Stimulated activated naive CD8-positive, alpha-beta T cell treated with anti-CD3 and anti-CD28 coated beads, Interleukin-15, Interleukin-2, amounts not matched to agents 100 ng/mL and 50 ng/mL, for 24 hours (primary cell): ENCODE measurements around the gene CALY.
A peak's percentile ranks its signal among the peaks of the same experiment; 100 is the strongest.

Experiments used
- H3K27ac Mint-ChIP-seq: one replicate; pipeline ENCODE4 v1.8.0; 2021; ENCODE audit warnings: mild to moderate bottlenecking, mixed read lengths
- H3K27me3 Mint-ChIP-seq: one replicate; pipeline ENCODE4 v1.8.0; 2021; ENCODE audit warnings: mixed read lengths
- H3K36me3 Mint-ChIP-seq: one replicate; pipeline ENCODE4 v1.8.0; 2021; ENCODE audit warnings: low read depth, mixed read lengths
- H3K4me1 Mint-ChIP-seq: one replicate; pipeline ENCODE4 v1.8.0; 2021; ENCODE audit warnings: low read depth, mixed read lengths
- H3K4me3 Mint-ChIP-seq: one replicate; pipeline ENCODE4 v1.8.0; 2021; ENCODE audit warnings: mild to moderate bottlenecking, mixed read lengths
- H3K9me3 Mint-ChIP-seq: one replicate; pipeline ENCODE4 v1.8.0; 2021; ENCODE audit warnings: mixed read lengths

Gene CALY

GRCh38 chr10:133335246-133336117, 1.2 kb downstream of the CALY start:
- no peaks in the 10 kb centered on the region for H3K9me3 Mint-ChIP-seq
- peaks cover 23% of the 10 kb centered on the region for H3K27me3 Mint-ChIP-seq
- H3K4me1 Mint-ChIP-seq: peaks cover 4% of the 10 kb centered on the region
- no peak overlapping the region for H3K27ac Mint-ChIP-seq
- no peaks in the 10 kb centered on the region for H3K36me3 Mint-ChIP-seq
- peak overlapping the region; percentile 35 for H3K4me3 Mint-ChIP-seq

DNA sequence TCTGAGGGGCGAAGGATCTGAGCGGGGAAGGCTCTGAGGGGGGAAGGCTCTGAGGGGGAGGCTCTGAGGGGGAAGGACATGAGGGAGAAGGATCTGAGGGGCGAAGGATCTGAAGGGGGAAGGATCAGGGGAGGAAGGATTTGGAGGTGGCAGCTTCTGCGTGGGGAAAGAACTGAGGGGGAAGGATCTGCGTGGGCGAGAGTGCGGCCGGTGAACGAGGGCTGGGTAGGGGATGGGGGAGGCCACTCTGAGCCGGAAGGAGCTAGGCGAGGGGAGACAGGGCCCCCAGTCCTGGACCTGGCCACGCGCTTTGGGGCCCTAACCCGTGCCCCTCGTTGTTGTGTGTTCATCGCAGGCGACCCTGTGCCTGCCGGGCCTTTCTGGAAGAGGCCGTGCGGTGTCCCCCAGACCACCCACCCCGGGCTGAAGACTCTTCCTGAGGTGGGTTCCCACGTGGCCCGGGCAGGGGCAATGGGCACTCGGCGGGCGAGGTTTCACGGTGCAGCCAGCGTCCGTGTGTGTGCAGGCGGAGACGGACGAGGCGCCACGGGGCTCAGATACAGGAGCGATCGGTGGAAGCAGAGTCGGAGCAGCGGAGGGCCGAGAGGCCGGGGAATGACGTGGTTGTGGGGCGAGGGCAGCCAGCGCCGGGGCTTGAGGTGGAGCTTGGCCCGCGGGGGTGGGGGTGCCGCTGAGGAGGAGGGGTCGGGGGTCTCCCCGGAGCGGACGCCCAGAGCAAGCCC, 2.0 kb downstream of the CALY start:
- Mint-ChIP-seq H3K4me1 (peaks cover 7% of the 10 kb centered on the region), H3K27ac (no peak overlapping the region), H3K36me3 (no peaks in the 10 kb centered on the region), H3K4me3 (peak overlapping the region; percentile 57), H3K27me3 (peaks cover 23% of the 10 kb centered on the region), H3K9me3 (no peaks in the 10 kb centered on the region)

GRCh38 chr10:133332936-133333699, 3.6 kb downstream of the CALY start:
- H3K27me3 Mint-ChIP-seq: peaks cover 32% of the 10 kb centered on the region

DNA sequence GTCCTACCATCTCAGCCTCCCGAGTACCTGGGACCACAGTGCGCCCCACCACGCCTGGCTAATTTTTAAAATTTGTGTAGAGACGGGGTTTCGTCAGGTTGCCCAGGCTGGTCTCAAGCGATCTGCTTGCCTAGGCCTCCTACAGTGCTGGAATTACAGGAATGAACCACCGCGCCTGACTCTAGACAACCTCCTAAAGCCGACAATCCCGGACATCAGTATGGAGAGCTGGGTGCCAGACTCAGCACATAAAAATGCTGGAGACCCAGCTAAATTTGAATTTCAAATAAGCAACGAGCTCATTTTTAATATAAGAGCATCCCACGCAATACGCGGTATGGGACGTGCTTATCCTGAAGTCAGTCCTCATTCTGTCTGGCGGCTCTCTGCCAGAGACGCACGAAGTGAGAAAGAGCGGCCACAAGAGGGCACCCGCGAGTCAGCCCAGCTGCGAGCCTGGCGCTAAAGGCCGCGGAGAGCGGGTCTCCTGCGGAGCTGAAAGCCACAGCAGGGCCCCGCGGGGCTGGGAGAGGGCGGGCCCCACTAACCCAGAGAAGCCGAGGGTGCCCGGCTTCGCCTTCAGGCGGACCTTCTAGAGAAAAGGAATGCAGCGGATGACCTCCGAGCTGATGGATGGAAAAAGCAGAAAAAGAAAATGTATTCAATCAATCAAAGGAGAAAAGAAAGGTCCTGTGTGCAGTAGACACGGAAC, 7.0 kb downstream of the CALY start:
- Mint-ChIP-seq H3K9me3 (no peaks in the 10 kb centered on the region), H3K4me1 (peaks cover 11% of the 10 kb centered on the region), H3K4me3 (peak overlapping the region; percentile 26), H3K36me3 (no peaks in the 10 kb centered on the region), H3K27me3 (peaks cover 50% of the 10 kb centered on the region), H3K27ac (no peak overlapping the region)

More at GRCh38 chr10:133332936-133333699, 3.6 kb downstream of the CALY start:
- H3K4me3 Mint-ChIP-seq: no peak overlapping the region
- no peaks in the 10 kb centered on the region for H3K36me3 Mint-ChIP-seq
- no peak overlapping the region for H3K27ac Mint-ChIP-seq
- H3K9me3 Mint-ChIP-seq: no peaks in the 10 kb centered on the region
- peaks cover 11% of the 10 kb centered on the region for H3K4me1 Mint-ChIP-seq

DNA sequence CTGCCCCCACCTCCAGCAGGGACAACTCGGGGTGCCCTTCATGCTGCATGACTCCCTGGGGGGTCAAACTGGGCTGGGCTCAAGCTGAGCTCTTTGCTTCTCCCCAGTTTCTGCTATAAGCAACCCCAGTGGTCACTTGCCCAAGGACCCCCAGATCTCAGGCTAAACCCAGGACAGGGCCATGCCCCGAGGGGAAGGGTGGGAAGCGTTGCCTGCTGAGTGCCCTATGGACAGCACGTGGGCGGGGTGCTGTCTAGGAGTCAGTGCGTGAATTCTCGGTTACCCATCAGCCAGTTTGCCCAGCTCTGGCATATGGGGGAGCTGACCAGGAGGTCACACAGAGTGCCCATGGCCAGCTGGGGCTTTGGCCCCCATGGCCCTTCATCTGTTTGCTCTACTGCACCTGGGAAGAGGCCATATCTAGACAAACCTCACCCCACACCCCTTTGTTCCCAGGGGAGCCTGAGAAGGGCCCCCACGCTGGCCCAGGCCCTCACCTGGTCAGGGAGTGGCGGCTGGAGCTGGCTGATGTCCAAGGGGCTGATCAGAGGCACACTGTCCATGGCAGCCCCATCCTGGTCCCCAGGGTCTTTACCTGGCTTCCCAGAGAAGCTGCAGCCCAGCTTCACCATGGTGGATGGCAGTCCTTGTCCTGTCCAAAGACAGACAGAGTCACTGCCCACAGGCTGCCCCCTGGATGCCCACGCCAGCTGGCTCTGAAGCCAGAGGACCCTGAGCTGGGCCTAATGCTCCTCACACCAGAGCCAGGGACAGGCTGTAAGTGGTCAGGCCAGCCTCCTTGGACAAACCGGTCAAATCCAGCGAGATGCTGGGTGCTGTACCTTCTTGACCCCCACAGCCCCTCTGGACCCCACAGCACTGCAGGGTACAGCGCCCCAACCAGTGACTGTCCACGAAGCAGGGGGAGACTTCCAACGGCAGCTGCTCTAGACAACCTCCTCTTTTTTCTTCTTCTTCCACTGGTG, 8.0 kb downstream of the CALY start:
- Mint-ChIP-seq H3K4me1 (peaks cover 10% of the 10 kb centered on the region), H3K4me3 (no peak overlapping the region), H3K27me3 (peaks cover 50% of the 10 kb centered on the region), H3K27ac (no peak overlapping the region), H3K36me3 (no peaks in the 10 kb centered on the region), H3K9me3 (no peaks in the 10 kb centered on the region)

- no peak overlapping the region for H3K4me3 Mint-ChIP-seq
- H3K9me3 Mint-ChIP-seq: no peaks in the 10 kb centered on the region
- H3K4me1 Mint-ChIP-seq: peaks cover 10% of the 10 kb centered on the region
- H3K27me3 Mint-ChIP-seq: peaks cover 44% of the 10 kb centered on the region
- no peaks in the 10 kb centered on the region for H3K36me3 Mint-ChIP-seq
- H3K27ac Mint-ChIP-seq: no peak overlapping the region
Measured at GRCh38 chr10:133327651-133328357, 8.9 kb downstream of the CALY start.

- no peak overlapping the region for H3K27ac Mint-ChIP-seq
- H3K36me3 Mint-ChIP-seq: no peaks in the 10 kb centered on the region
- H3K27me3 Mint-ChIP-seq: peaks cover 36% of the 10 kb centered on the region
- peaks cover 10% of the 10 kb centered on the region for H3K4me1 Mint-ChIP-seq
- no peak overlapping the region for H3K4me3 Mint-ChIP-seq
- no peaks in the 10 kb centered on the region for H3K9me3 Mint-ChIP-seq
Measured at GRCh38 chr10:133326745-133327650, 9.7 kb downstream of the CALY start.

GRCh38 chr10:133326223-133326551, 10.5 kb downstream of the CALY start:
- H3K9me3 Mint-ChIP-seq: no peaks in the 10 kb centered on the region

DNA sequence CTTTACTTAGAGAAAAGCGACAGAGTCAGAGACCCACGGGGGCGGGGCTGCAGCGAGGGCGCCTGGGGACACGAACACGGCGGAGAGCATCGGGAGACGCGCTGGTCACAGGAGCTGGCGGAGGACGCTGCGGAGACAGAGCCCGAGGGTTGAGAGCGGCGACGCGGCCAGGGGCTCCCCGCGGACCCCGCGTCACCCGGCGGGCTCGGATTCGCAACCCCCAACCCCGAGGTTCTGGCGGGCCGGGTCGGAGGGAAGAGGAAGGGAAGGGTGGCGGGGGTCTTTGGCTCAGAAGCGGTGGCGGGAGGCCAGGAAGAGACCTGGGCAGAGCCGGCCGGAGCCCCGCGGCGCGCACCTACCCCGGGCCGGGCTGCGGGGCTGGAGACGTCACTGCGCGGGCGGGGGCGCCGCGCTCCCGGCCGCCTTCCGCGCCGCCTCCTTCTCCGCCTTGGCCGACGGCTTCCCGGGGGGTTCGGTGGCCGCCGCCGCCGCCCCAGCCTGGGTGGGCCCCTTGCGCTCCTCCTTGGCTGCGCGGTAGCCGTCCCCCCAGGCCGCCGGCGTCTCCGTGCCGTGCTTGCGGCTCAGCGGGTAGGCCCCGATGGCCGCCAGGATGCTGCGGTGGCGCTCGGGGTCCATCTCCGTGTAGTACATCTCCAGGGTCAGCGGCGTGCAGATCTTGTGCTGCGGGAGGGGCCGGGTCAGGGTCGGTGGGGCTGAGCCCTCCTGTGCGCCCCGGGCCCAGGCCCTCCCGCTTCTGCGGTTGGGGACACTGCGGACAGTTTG, 11.1 kb downstream of the CALY start:
- peaks cover 27% of the 10 kb centered on the region for H3K27me3 Mint-ChIP-seq
- peaks cover 10% of the 10 kb centered on the region for H3K4me1 Mint-ChIP-seq
- H3K27ac Mint-ChIP-seq: no peak overlapping the region
- no peaks in the 10 kb centered on the region for H3K36me3 Mint-ChIP-seq
- peak overlapping the region; percentile 62 for H3K4me3 Mint-ChIP-seq
- no peaks in the 10 kb centered on the region for H3K9me3 Mint-ChIP-seq

More at GRCh38 chr10:133326223-133326551, 10.5 kb downstream of the CALY start:
- Mint-ChIP-seq H3K4me1 (peaks cover 10% of the 10 kb centered on the region), H3K27ac (no peak overlapping the region), H3K27me3 (peaks cover 32% of the 10 kb centered on the region), H3K36me3 (no peaks in the 10 kb centered on the region), H3K4me3 (no peak overlapping the region)

DNA sequence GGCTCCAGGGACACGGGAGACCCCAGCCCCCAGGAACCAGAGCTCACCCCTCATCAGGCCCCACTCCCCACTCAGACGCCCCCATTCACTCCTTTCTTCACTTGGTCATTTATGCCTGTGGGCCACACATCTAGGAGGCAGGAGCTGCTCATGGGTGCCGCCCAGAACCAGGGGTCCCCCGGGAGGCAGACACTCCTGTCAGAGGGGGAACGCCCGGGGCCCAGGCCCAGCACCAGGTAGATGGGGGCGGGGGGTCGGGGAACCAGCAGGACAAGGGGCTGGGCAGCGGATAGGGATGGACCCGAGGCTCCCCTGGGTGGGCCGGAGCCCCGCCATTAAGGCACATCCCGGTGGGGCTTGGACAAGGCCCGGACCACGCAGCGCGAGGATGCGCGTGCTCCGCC, 11.8 kb downstream of the CALY start:
- H3K9me3 Mint-ChIP-seq: no peaks in the 10 kb centered on the region
- H3K36me3 Mint-ChIP-seq: no peaks in the 10 kb centered on the region
- H3K4me3 Mint-ChIP-seq: no peak overlapping the region
- peaks cover 32% of the 10 kb centered on the region for H3K27me3 Mint-ChIP-seq
- H3K4me1 Mint-ChIP-seq: peaks cover 7% of the 10 kb centered on the region
- no peak overlapping the region for H3K27ac Mint-ChIP-seq

DNA sequence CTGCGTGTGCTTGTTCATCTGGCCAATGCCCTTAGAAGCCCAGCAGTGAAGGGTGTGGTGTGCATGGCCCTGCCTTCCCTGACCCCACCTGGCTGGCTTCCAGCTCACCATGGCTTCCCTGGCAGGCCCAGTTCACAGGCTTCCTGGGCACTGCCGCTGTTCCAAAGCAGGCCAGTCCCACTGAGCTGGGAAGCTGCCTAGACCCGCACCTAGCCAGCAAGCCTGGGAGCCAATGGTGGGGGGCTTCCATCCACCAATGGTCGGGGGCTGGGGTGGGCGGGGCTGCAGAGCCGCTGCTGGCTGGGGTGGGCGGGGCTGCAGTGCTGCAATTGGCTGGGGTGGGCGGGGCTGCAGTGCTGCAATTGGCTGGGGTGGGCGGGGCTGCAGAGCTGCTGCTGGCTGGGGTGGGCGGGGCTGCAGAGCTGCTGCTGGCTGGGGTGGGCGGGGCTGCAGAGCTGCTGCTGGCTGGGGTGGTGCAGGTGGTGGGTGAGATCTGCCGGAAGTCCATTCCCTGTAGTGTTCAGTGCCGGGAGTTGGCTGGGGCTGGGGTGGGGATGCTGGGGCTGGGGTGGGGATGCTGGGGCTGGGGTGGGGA, 12.4 kb downstream of the CALY start:
- peaks cover 7% of the 10 kb centered on the region for H3K4me1 Mint-ChIP-seq
- H3K27ac Mint-ChIP-seq: no peak overlapping the region
- no peak overlapping the region for H3K4me3 Mint-ChIP-seq
- H3K27me3 Mint-ChIP-seq: peaks cover 31% of the 10 kb centered on the region
- no peaks in the 10 kb centered on the region for H3K9me3 Mint-ChIP-seq
- H3K36me3 Mint-ChIP-seq: no peaks in the 10 kb centered on the region
